GM12864 (cell line): Measurements from ENCODE around the gene GLP1R.

ENCODE experiments used
- DNase-seq: peaks from one replicate; pipeline ENCODE4 v3.0.0-alpha.2; 2011; ENCODE audit warnings: low read depth
- H3K4me3 ChIP-seq: 2 replicates; pipeline ENCODE4 v1.5.1; 2011; ENCODE audit warnings: mild to moderate bottlenecking, low read depth, low read length, control low read depth
- CTCF ChIP-seq: IDR thresholded peaks from 2 replicates; pipeline ENCODE4 v1.5.1; 2011; ENCODE audit warnings: low read depth, mild to moderate bottlenecking, moderate library complexity, low read length, control low read depth, inconsistent platforms; ENCODE audit errors: missing control alignments

GLP1R gene

GRCh38 chr6:39048481-39049399, at the start of gene GLP1R:
Gene GLP1R (plus strand): TSS chr6:39048781. CDS start chr6:39048841, 60 bp downstream.
- no peak within 1 kb of the TSS for H3K4me3 ChIP-seq
- no peak for TF ChIP-seq CTCF
- no peak for DNase-seq

GRCh38 chr6:39003072-39003471, 45.5 kb upstream of the GLP1R start:
- TF ChIP-seq CTCF = peak; percentile 35
- no peak overlapping the region for H3K4me3 ChIP-seq
- no peak for DNase-seq

DNA sequence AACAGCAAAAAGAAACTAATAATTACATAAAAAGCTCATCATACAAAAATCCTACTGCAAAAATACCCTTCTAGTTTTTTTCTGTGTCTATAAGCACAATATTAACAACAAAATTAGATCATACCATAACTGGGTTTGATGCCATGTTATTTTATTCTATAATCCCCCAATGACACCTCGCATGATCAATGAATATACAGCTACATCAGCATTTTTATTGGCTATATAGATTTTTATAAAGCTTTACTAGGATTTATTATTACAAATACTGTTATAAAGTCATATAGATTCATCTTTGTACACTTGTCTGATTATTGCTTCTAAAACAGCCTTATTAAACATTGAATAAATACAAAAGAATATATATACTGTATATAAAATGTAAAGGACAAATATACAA, 45.1 kb upstream of the GLP1R start:
- no peak for DNase-seq
- no peak for TF ChIP-seq CTCF

GRCh38 chr6:39004801-39005200, 43.8 kb upstream of the GLP1R start:
- no peak for TF ChIP-seq CTCF
- H3K4me3 ChIP-seq = no peak overlapping the region
- DNase-seq = no peak

More for the DNA sequence above, 45.1 kb upstream of the GLP1R start:
- H3K4me3 ChIP-seq = no peak overlapping the region

GRCh38 chr6:39005774-39006173, 42.8 kb upstream of the GLP1R start:
- H3K4me3 ChIP-seq = no peak overlapping the region
- no peak for DNase-seq
- no peak for TF ChIP-seq CTCF

DNA sequence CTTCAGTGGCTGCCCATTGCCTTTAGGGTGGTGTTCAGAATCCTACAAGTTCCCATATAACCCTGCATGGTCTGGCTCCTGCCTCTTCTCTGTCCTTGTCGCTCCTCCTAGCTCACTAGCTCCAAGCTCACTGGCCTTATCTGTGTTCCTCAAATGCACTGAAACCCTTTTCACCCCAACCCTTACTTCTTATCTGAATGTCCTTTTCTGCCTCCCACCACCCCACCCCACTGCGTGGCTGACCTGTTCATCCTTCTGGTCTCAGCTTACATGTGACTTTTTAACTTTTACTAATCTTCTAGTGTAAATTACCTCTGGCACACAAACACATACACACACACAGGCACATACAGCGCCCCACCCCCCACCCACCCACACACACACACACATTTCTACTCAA, 41.0 kb upstream of the GLP1R start:
- no peak for DNase-seq
- H3K4me3 ChIP-seq = no peak overlapping the region
- no peak for TF ChIP-seq CTCF

GRCh38 chr6:39008737-39009136, 39.8 kb upstream of the GLP1R start:
- DNase-seq = no peak
- no peak for TF ChIP-seq CTCF
- no peak overlapping the region for H3K4me3 ChIP-seq
